ENCODE results near the gene MEGF11. TPM values are rescaled to one million over a fixed set of nuclear protein-coding genes. Genes with fewer than 3 reads are reported as not detected.

MEGF11 gene
- total RNA-seq, 4 donors from 2014 or later = not detected

DNA sequence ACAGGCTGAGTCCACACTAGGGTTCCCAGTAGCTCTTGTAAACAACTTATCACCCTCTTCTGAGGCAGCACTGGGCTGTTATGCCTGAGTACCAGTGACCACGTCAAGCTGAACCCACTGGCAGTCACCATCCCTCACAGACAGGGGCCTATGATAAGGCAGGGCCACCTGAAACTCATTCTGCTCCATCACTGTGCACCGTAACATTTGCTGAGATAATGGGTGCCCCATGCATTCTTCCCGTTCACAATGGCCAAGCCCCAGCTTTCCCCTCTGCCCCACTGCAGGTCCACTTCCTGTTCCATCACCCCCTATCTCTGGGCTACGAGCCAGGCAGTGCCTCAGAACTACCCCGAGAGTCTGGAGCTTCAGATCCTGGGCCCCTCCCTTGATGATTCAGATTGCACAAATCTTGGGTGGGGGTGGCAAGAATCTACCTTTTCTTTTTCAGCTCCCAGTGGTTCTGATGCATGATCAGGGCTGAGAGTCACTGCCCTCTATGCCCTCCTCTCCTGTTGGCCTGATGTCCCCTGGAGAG lies 226.2 kb downstream of the MEGF11 start:
- TF ChIP-seq, protein P1, sequence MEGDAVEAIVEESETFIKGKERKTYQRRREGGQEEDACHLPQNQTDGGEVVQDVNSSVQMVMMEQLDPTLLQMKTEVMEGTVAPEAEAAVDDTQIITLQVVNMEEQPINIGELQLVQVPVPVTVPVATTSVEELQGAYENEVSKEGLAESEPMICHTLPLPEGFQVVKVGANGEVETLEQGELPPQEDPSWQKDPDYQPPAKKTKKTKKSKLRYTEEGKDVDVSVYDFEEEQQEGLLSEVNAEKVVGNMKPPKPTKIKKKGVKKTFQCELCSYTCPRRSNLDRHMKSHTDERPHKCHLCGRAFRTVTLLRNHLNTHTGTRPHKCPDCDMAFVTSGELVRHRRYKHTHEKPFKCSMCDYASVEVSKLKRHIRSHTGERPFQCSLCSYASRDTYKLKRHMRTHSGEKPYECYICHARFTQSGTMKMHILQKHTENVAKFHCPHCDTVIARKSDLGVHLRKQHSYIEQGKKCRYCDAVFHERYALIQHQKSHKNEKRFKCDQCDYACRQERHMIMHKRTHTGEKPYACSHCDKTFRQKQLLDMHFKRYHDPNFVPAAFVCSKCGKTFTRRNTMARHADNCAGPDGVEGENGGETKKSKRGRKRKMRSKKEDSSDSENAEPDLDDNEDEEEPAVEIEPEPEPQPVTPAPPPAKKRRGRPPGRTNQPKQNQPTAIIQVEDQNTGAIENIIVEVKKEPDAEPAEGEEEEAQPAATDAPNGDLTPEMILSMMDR (IDR thresholded peaks at IDR 0.05) = no peak
- TF ChIP-seq POLR2A (IDR thresholded peaks at IDR 0.05) = no peak
- Histone ChIP-seq H3K27ac (no peak overlapping the region), H3K4me1 (peaks cover 0 to 7% (median 0%) of the 10 kb centered on the region in 3 donors), H3K27me3 (peaks cover 0 to 35% (median 0%) of the 10 kb centered on the region in 4 donors), H3K9me3 (no peaks in the 10 kb centered on the region), H3K4me3 (no peak overlapping the region), H3K36me3 (no peaks in the 10 kb centered on the region)
- no peak for DNase-seq
- intact Hi-C loops (cut with DNase I) = no loop called here
- 33 to 40% methylated on average over 2 to 5 of the region's 5 CpGs for WGBS, 2 donors

DNA sequence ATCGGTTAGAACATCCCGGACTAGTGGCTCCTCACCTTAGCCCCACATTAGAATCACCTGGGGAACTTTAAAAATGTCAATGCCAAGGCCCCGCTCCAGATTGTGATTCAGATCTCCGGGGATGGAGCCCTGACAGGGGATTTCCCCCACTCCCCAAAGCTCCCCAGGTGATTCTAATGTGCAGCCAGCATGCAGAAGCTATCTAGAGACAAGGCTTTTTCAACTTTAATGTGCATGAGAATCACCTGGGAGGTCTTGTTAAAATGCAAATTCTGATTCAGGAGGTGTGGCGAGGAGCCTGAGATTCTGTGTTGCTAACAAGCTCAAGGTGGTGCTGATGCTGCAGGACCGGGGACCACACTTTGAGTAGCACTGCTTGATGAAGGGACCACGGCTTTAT lies 227.6 kb downstream of the MEGF11 start:
- 35 to 38% methylated on average over 6 to 7 of the region's 7 CpGs for WGBS, 2 donors
- TF ChIP-seq, protein P1 (IDR thresholded peaks at IDR 0.05) = no peak
- no peak overlapping the region for H3K27ac ChIP-seq
- no peak for DNase-seq
- intact Hi-C loops (cut with DNase I) = no loop called here
- H3K27me3 ChIP-seq = peaks cover 0 to 38% (median 0%) of the 10 kb centered on the region in 4 donors
- no peaks in the 10 kb centered on the region for H3K9me3 ChIP-seq
- H3K4me3 ChIP-seq = no peak overlapping the region
- no peaks in the 10 kb centered on the region for H3K36me3 ChIP-seq
- H3K4me1 ChIP-seq = peaks cover 0 to 7% (median 0%) of the 10 kb centered on the region in 3 donors

DNA sequence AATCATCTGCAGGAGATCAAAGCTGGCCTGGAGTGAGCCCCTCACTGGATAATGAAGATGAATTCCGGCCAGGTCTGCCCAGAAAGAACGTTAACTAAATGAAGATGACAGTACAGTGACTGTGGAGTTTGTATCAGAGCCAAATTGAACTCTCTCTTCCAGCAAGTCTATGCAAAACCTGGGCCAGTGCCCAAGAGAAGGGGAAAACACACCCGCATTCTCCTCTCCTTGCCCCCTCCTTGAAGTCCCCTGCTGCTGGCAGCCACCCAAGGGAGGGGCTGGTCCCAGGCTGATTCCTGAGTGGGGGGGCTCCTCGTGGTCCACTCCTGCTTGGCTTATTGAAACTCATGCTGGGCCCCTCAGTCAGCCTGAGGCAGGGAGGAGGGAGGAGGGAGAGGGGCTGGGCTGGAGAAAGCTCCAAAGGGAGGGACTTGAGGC lies 228.5 kb downstream of the MEGF11 start:
- 0% methylated on average over 2 to 4 of the region's 4 CpGs for WGBS, 2 donors
- H3K27me3 ChIP-seq = peaks cover 0 to 29% (median 0%) of the 10 kb centered on the region in 4 donors
- intact Hi-C loops (cut with DNase I) = no loop called here
- peaks cover 0 to 7% (median 0%) of the 10 kb centered on the region in 3 donors for H3K4me1 ChIP-seq
- H3K36me3 ChIP-seq = no peaks in the 10 kb centered on the region
- no peak for DNase-seq
- no peak overlapping the region for H3K4me3 ChIP-seq
- no peaks in the 10 kb centered on the region for H3K9me3 ChIP-seq
- H3K27ac ChIP-seq = no peak overlapping the region
- no peak for TF ChIP-seq POLR2A (IDR thresholded peaks at IDR 0.05)

DNA sequence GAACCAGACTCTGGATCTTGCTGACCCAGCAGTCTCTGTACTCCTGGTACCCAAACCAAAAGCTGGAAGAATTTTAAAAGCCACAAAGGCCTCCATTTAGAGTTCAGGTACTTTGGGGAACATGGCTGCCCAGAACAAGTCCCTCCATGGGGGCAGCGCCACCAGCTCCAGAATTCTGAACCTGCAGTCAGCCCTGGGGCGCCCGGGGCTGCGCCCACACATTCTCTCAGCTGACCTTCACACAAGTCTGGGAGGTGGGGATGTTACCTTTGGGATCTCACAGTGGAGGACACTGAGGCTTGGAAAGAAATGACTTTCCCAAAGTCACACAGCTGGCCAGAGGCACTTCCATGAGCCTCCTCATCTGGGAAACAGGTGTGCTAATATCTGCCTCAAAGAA lies 229.4 kb downstream of the MEGF11 start:
- H3K27me3 ChIP-seq = peaks cover 0 to 28% (median 0%) of the 10 kb centered on the region in 4 donors
- TF ChIP-seq POLR2A (IDR thresholded peaks at IDR 0.05) = no peak
- TF ChIP-seq, protein P1 (IDR thresholded peaks at IDR 0.05) = no peak
- no peak overlapping the region for H3K4me3 ChIP-seq
- H3K36me3 ChIP-seq = no peaks in the 10 kb centered on the region
- no peak for DNase-seq
- intact Hi-C loops (cut with DNase I) = no loop called here
- peaks cover 0 to 7% (median 0%) of the 10 kb centered on the region in 3 donors for H3K4me1 ChIP-seq
- H3K27ac ChIP-seq = no peak overlapping the region
- H3K9me3 ChIP-seq = no peaks in the 10 kb centered on the region
- 63% methylated on average over 3 of the region's 4 CpGs; no CpG with 5 or more reads in 1 of the 2 donors for WGBS, 2 donors

DNA sequence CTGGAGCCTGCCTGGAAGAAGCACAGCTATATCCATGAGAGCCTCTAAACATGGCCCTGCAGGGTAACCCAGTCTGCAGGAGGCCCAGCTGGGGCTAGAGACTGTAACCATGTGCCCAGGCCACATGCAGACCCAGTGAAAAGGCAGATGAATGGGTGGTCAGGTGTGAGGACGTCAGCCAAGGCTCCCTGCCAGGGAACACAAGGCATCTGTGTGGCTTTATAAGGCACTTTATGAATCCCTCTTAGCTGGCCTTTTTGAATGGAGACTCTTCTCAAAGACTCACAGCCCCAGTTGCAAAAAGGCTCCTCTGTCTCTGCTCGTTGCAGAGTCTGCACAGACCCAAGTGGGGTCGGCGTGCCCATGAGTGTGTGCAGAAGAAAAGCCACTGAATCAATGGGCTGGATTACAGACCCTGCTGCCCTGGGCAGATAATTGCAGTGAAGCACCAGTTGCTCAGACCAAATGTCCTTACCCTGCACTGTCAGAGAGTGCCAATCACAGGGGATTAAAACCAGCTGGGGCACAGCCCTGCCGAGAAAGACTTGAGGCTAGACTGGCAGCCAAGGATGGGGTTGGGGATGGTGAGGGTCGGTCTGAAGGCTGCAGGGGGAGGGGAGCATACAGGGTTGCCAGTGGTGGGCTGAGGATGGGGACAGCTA lies 230.1 kb downstream of the MEGF11 start:
- Histone ChIP-seq H3K4me3 (no peak overlapping the region), H3K36me3 (no peaks in the 10 kb centered on the region), H3K27me3 (peaks cover 0 to 30% (median 0%) of the 10 kb centered on the region in 4 donors), H3K4me1 (peaks cover 0 to 7% (median 0%) of the 10 kb centered on the region in 3 donors), H3K27ac (no peak overlapping the region), H3K9me3 (no peaks in the 10 kb centered on the region)
- intact Hi-C loops (cut with DNase I) = no loop called here
- no peak for TF ChIP-seq POLR2A (IDR thresholded peaks at IDR 0.05)
- TF ChIP-seq, protein P1 (IDR thresholded peaks at IDR 0.05) = no peak
- DNase-seq = no peak
- WGBS, 2 donors = 50 to 65% methylated on average over 5 to 6 of the region's 6 CpGs
